CD4-positive, alpha-beta T cell treated with Interleukin-17A for 1 hour (primary cell): ENCODE data around the gene SPATA17.
"Not testable (repeated sequence)": the region's sequence is repeated elsewhere in the genome, so short reads cannot be mapped to it uniquely, and the experiment has no call there.

Experiments used
- DNase-seq: peaks from one replicate; pipeline ENCODE4 v3.0.0-alpha.2; 2020

SPATA17 gene

GRCh38 chr1:217630711-217631591, at the start of gene SPATA17, which contains the start of gene GPATCH2:
Gene SPATA17 (plus strand): TSS chr1:217631344. CDS start chr1:217631379, 35 bp downstream.
Gene GPATCH2 (minus strand): TSS chr1:217631090. CDS start chr1:217630971, 119 bp downstream.
- DNase-seq, result peak; percentile 90

- not testable (repeated sequence) for DNase-seq
Measured at GRCh38 chr1:217584286-217584811, 46.8 kb upstream of the SPATA17 start.

- no peak for DNase-seq
Measured at GRCh38 chr1:217585577-217585976, 45.6 kb upstream of the SPATA17 start.

- no peak for DNase-seq
Measured at GRCh38 chr1:217586586-217586985, 44.6 kb upstream of the SPATA17 start.

- no peak for DNase-seq
Measured at GRCh38 chr1:217590598-217590997, 40.5 kb upstream of the SPATA17 start.

- no peak for DNase-seq
Measured at GRCh38 chr1:217599154-217599553, 32.0 kb upstream of the SPATA17 start.

GRCh38 chr1:217602380-217602779, 28.8 kb upstream of the SPATA17 start:
- no peak for DNase-seq

- DNase-seq, result no peak
Measured at GRCh38 chr1:217605390-217605789, 25.8 kb upstream of the SPATA17 start.

- DNase-seq, result no peak
Measured at GRCh38 chr1:217614200-217614712, 16.9 kb upstream of the SPATA17 start.

GRCh38 chr1:217617126-217617525, 14.0 kb upstream of the SPATA17 start:
- no peak for DNase-seq

- DNase-seq, result no peak
Measured at GRCh38 chr1:217620814-217621213, 10.3 kb upstream of the SPATA17 start.

GRCh38 chr1:217622042-217622441, 9.1 kb upstream of the SPATA17 start:
- no peak for DNase-seq

GRCh38 chr1:217626321-217626720, 4.8 kb upstream of the SPATA17 start:
- DNase-seq, result no peak

- DNase-seq, result no peak
Measured at GRCh38 chr1:217627431-217627830, 3.7 kb upstream of the SPATA17 start.

GRCh38 chr1:217642455-217642854, 11.3 kb downstream of the SPATA17 start:
- DNase-seq, result no peak

- DNase-seq, result no peak
Measured at GRCh38 chr1:217647791-217648190, 16.6 kb downstream of the SPATA17 start.

GRCh38 chr1:217650674-217651073, 19.5 kb downstream of the SPATA17 start:
- DNase-seq, result no peak

- DNase-seq, result no peak
Measured at GRCh38 chr1:217660353-217661062, 29.4 kb downstream of the SPATA17 start.

- DNase-seq, result no peak
Measured at GRCh38 chr1:217661407-217661806, 30.3 kb downstream of the SPATA17 start.

- DNase-seq, result no peak
Measured at GRCh38 chr1:217668351-217668940, 37.3 kb downstream of the SPATA17 start.

GRCh38 chr1:217673387-217673786, 42.2 kb downstream of the SPATA17 start:
- DNase-seq, result no peak

GRCh38 chr1:217674028-217674729, 43.0 kb downstream of the SPATA17 start:
- no peak for DNase-seq
